HepG2 (cell line): ENCODE data around the gene CCDC57. TPM values are rescaled to one million over a fixed set of nuclear protein-coding genes. Genes with fewer than 3 reads are reported as not detected.
A peak's percentile ranks its signal among the peaks of the same experiment; 100 is the strongest.

Experiments
- ATAD3A ChIP-seq: sonication (generic); formaldehyde crosslinking; IDR thresholded peaks from 2 replicates; pipeline ENCODE4 v1.4.0; 2020; ENCODE audit warnings: missing genetic modification reagents
- CC2D1A ChIP-seq: sonication (generic); formaldehyde crosslinking; IDR thresholded peaks from 2 replicates; pipeline ENCODE4 v1.8.1; 2023; ENCODE audit warnings: mild to moderate bottlenecking, missing genetic modification reagents
- ETV5 ChIP-seq: IDR thresholded peaks from 2 replicates; pipeline ENCODE4 v1.6.1; 2018; ENCODE audit warnings: missing biosample characterization, missing genetic modification reagents, inconsistent platforms, borderline replicate concordance
- GFI1 ChIP-seq: sonication (generic); formaldehyde crosslinking; IDR thresholded peaks from 2 replicates; pipeline ENCODE4 v1.5.0; 2020; ENCODE audit warnings: missing genetic modification reagents, mild to moderate bottlenecking, borderline replicate concordance
- KMT2B ChIP-seq: IDR thresholded peaks from 2 replicates; pipeline ENCODE4 v1.6.1; 2016; ENCODE audit warnings: missing genetic modification reagents, missing compliant biosample characterization
- MLLT10 ChIP-seq: sonication (generic); formaldehyde crosslinking; IDR thresholded peaks from 2 replicates; pipeline ENCODE4 v1.4.0; 2020; ENCODE audit warnings: missing genetic modification reagents
- MYNN ChIP-seq: sonication (generic); formaldehyde crosslinking; IDR thresholded peaks from 2 replicates; pipeline ENCODE4 v1.4.0; 2020; ENCODE audit warnings: mild to moderate bottlenecking, low read depth, missing genetic modification reagents
- NFE2 ChIP-seq: sonication (generic); formaldehyde crosslinking; IDR thresholded peaks from 2 replicates; pipeline ENCODE4 v1.4.0; 2020; ENCODE audit warnings: missing genetic modification reagents
- NR2C2 ChIP-seq: sonication (generic); formaldehyde crosslinking; IDR thresholded peaks from 2 replicates; pipeline ENCODE4 v1.4.0; 2020; ENCODE audit warnings: missing genetic modification reagents, mild to moderate bottlenecking, moderate library complexity, borderline replicate concordance
- PAWR ChIP-seq: sonication (generic); formaldehyde crosslinking; IDR thresholded peaks from 2 replicates; pipeline ENCODE4 v1.4.0; 2020; ENCODE audit warnings: missing genetic modification reagents, mild to moderate bottlenecking, borderline replicate concordance
- RBM39 ChIP-seq: fragments of 200-400 bp; formaldehyde crosslinking; IDR thresholded peaks from one replicate; pipeline ENCODE4 v1.6.1; 2018; ENCODE audit warnings: antibody characterized with exemption, mild to moderate bottlenecking, low read depth, low read length; ENCODE audit not compliant: poor library complexity, severe bottlenecking
- SMARCE1 ChIP-seq: fragments of 450-650 bp; IDR thresholded peaks from 2 replicates; pipeline ENCODE4 v1.6.1; 2017; ENCODE audit warnings: borderline replicate concordance
- SOX13 ChIP-seq, 3 experiments: fragments of 450-650 bp in 1 of 3; sonication (generic) in 1 of 3; formaldehyde crosslinking in 1 of 3; IDR thresholded peaks in 2 of 3; conservative IDR thresholded peaks in 1 of 3; 2 replicates each; pipeline versions ENCODE4 v1.5.0 to v1.6.1; 2016 to 2020; ENCODE audit warnings: antibody characterized with exemption in 1 of 3, mild to moderate bottlenecking in 1 of 3, missing compliant biosample characterization in 1 of 3, missing genetic modification reagents in 1 of 3, moderate library complexity in 1 of 3
- TARDBP ChIP-seq: sonication (generic); formaldehyde crosslinking; IDR thresholded peaks from 2 replicates; pipeline ENCODE4 v1.8.0; 2022; ENCODE audit warnings: mild to moderate bottlenecking, missing genetic modification reagents
- TEAD3 ChIP-seq: optimal IDR thresholded peaks from 2 replicates; pipeline ENCODE3; 2016; ENCODE audit warnings: borderline replicate concordance
- ZNF251 ChIP-seq: sonication (generic); formaldehyde crosslinking; IDR thresholded peaks from 2 replicates; pipeline ENCODE4 v1.9.0; 2021; ENCODE audit warnings: mild to moderate bottlenecking, missing genetic modification reagents
- ZNF317 ChIP-seq: sonication (generic); formaldehyde crosslinking; IDR thresholded peaks from 2 replicates; pipeline ENCODE4 v1.5.0; 2020; ENCODE audit warnings: mild to moderate bottlenecking, missing genetic modification reagents
- ZNF552 ChIP-seq: sonication (generic); formaldehyde crosslinking; IDR thresholded peaks from 2 replicates; pipeline ENCODE4 v1.9.0; 2022; ENCODE audit warnings: missing genetic modification reagents, mild to moderate bottlenecking, borderline replicate concordance
- ZNF572 ChIP-seq: sonication (generic); formaldehyde crosslinking; IDR thresholded peaks from 2 replicates; pipeline ENCODE4 v1.5.1; 2020; ENCODE audit warnings: mild to moderate bottlenecking, missing genetic modification reagents
- ZSCAN9 ChIP-seq: IDR thresholded peaks from 2 replicates; pipeline ENCODE4 v1.6.1; 2016; ENCODE audit warnings: borderline replicate concordance
- polyA plus RNA-seq, 8 experiments: library from polyadenylated mRNA; depleted of rRNA in 3 of 8; stranded (reverse) in 7 of 8; unstranded in 1 of 8; fragments of >200 nt; fragmentation: Illumina TruSeq in 4 of 8; extraction: Trizol in 4 of 8; gene quantifications; 2 replicates each; pipeline versions ENCODE4 v1.2.1 to v1.2.3, GENCODE V29; 2011 to 2016; ENCODE audit warnings: low read depth in 4 of 8, missing spikeins in 1 of 8, mixed read lengths in 1 of 8; ENCODE audit not compliant: insufficient read depth in 1 of 8
- total RNA-seq, 5 experiments: library from RNA; depleted of rRNA; stranded (reverse); fragments of >200 nt; fragmentation: Illumina TruSeq; extraction: Trizol; gene quantifications; 2 replicates each; pipeline ENCODE4 v1.2.3, GENCODE V29; 2016; ENCODE audit warnings: low read depth in 1 of 5
- TF ChIP-seq, protein P1 (sequence below): IDR thresholded peaks from 2 replicates; pipeline ENCODE4 v1.6.1; 2016
- TF ChIP-seq, protein P2 (sequence below): sonication (generic); formaldehyde crosslinking; IDR thresholded peaks from 2 replicates; pipeline ENCODE4 v1.5.1; 2020; ENCODE audit warnings: mild to moderate bottlenecking, moderate library complexity, missing genetic modification reagents
- TF ChIP-seq, protein P3 (sequence below): sonication (generic); formaldehyde crosslinking; IDR thresholded peaks from 2 replicates; pipeline ENCODE4 v1.4.0; 2020; ENCODE audit warnings: missing genetic modification reagents
- TF ChIP-seq, protein P4 (sequence below): IDR thresholded peaks from 2 replicates; pipeline ENCODE4 v1.6.1; 2016; ENCODE audit warnings: missing compliant biosample characterization, missing genetic modification reagents, borderline replicate concordance

Gene CCDC57
- total and polyA plus RNA-seq, 2 of the 13 experiments (the other 11 are each of a cell fraction or from before 2014, with no cell fraction given): 59.3 to 59.9 TPM

DNA sequence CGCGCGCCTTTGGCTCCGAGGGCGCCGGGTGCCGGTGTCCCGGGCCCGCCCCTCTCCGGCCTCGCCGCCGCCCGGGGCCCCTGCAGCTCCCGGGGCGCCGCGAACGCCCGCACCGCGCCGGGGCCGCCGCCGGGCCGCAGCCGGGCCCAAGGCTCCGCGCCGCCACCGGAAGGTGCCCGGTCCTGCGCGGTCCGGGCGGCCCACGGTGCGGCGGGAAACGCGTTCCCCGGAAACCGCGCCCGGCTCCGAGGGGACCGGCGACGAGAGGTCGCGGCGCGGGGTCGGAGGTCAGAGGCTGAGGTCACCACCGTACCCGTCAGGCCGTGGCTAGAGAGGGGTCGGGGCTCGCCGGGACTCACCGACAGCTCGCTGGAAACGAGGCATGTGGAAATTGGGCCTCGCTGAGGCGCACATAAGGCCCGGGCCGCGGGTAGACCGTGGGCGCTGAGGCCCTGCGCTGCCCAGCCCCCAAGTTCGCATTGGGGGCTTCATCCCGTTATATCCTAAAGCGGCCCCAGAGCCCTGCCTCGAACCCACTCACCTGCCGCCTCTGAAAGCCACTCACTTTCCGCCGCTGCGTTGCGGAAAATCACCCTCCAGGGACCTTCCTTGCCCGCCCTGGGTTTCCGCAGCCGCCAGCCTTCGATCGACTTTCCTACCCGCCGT is 146.9 kb downstream of the CCDC57 start, which contains the start of gene DUS1L (continued):
- TF ChIP-seq SMARCE1: no peak
- no peak for TF ChIP-seq MLLT10 (CRISPR knock-in tag)
- TF ChIP-seq, protein P1, sequence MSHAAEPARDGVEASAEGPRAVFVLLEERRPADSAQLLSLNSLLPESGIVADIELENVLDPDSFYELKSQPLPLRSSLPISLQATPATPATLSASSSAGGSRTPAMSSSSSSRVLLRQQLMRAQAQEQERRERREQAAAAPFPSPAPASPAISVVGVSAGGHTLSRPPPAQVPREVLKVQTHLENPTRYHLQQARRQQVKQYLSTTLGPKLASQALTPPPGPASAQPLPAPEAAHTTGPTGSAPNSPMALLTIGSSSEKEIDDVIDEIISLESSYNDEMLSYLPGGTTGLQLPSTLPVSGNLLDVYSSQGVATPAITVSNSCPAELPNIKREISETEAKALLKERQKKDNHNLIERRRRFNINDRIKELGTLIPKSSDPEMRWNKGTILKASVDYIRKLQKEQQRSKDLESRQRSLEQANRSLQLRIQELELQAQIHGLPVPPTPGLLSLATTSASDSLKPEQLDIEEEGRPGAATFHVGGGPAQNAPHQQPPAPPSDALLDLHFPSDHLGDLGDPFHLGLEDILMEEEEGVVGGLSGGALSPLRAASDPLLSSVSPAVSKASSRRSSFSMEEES (CRISPR knock-in tag): peak; percentile 57; the same call in 1 of the 2 replicates
- peak; percentile 58; the same call in 1 of the 2 replicates for TF ChIP-seq ZSCAN9
- no peak; the same call in 1 of the 2 replicates for TF ChIP-seq SOX13 (IDR thresholded peaks at IDR 0.05)
- TF ChIP-seq SOX13 (CRISPR knock-in tag; conservative IDR thresholded peaks at IDR 0.05 in 1 of 2, IDR thresholded peaks at IDR 0.05 in 1 of 2): peak in 1 of 2 experiments; percentile 68; a peak in 2 of 4 replicates
- TF ChIP-seq ETV5 (CRISPR knock-in tag): peak; percentile 83
- TF ChIP-seq TEAD3 (CRISPR knock-in tag): peak; percentile 74
- 0 out of 2 replicates have a peak, but pooled peaks have one; percentile 62 for TF ChIP-seq PAWR
- TF ChIP-seq, protein P2, sequence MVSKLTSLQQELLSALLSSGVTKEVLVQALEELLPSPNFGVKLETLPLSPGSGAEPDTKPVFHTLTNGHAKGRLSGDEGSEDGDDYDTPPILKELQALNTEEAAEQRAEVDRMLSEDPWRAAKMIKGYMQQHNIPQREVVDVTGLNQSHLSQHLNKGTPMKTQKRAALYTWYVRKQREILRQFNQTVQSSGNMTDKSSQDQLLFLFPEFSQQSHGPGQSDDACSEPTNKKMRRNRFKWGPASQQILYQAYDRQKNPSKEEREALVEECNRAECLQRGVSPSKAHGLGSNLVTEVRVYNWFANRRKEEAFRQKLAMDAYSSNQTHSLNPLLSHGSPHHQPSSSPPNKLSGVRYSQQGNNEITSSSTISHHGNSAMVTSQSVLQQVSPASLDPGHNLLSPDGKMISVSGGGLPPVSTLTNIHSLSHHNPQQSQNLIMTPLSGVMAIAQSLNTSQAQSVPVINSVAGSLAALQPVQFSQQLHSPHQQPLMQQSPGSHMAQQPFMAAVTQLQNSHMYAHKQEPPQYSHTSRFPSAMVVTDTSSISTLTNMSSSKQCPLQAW: no peak
- TF ChIP-seq, protein P3, sequence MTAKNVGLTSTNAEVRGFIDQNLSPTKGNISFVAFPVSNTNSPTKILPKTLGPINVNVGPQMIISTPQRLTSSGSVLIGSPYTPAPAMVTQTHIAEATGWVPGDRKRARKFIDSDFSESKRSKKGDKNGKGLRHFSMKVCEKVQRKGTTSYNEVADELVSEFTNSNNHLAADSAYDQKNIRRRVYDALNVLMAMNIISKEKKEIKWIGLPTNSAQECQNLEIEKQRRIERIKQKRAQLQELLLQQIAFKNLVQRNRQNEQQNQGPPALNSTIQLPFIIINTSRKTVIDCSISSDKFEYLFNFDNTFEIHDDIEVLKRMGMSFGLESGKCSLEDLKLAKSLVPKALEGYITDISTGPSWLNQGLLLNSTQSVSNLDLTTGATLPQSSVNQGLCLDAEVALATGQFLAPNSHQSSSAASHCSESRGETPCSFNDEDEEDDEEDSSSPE: peak; percentile 55; the same call in 1 of the 2 replicates
- peak; percentile 22; the same call in 1 of the 2 replicates for TF ChIP-seq ZNF572 (CRISPR knock-in tag)
- 0 out of 2 replicates have a peak, but pooled peaks have one; percentile 27 for TF ChIP-seq NFE2 (CRISPR knock-in tag)
- TF ChIP-seq CC2D1A: 0 out of 2 replicates have a peak, but pooled peaks have one; percentile 15
- TF ChIP-seq MYNN (CRISPR knock-in tag): no peak; the same call in 1 of the 2 replicates
- peak; percentile 94; the same call in 1 of the 2 replicates for TF ChIP-seq ZNF251
- TF ChIP-seq, protein P4, sequence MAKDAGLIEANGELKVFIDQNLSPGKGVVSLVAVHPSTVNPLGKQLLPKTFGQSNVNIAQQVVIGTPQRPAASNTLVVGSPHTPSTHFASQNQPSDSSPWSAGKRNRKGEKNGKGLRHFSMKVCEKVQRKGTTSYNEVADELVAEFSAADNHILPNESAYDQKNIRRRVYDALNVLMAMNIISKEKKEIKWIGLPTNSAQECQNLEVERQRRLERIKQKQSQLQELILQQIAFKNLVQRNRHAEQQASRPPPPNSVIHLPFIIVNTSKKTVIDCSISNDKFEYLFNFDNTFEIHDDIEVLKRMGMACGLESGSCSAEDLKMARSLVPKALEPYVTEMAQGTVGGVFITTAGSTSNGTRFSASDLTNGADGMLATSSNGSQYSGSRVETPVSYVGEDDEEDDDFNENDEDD (CRISPR knock-in tag): peak; percentile 86; the same call in 1 of the 2 replicates
- TF ChIP-seq TARDBP: peak; percentile 91
- peak; percentile 76; the same call in 1 of the 2 replicates for TF ChIP-seq GFI1 (CRISPR knock-in tag)
- TF ChIP-seq ZNF317 (CRISPR knock-in tag): no peak
- peak; percentile 84 for TF ChIP-seq KMT2B
- TF ChIP-seq NR2C2 (CRISPR knock-in tag): peak; percentile 98
- TF ChIP-seq ATAD3A (CRISPR knock-in tag): no peak
- TF ChIP-seq ZNF552 (CRISPR knock-in tag): 0 out of 2 replicates have a peak, but pooled peaks have one; percentile 65
- peak; percentile 71 for TF ChIP-seq RBM39
